DND-41 (cell line): ENCODE data around the gene CEBPZOS.

ENCODE experiments used
- ATAC-seq: fragments of 200-7000 bp; cut with Tn5 transposase; 3 replicates; pipeline ENCODE4 v1.9.1; 2021; ENCODE audit warnings: low read depth; ENCODE audit not compliant: insufficient read depth
- DNase-seq: peaks from one replicate; pipeline ENCODE4 v3.0.0-alpha.2; 2020
- H2AFZ ChIP-seq: 2 replicates; pipeline ENCODE4 v1.6.0; 2012; ENCODE audit warnings: low read depth, low read length
- H3K27ac ChIP-seq: 2 replicates; pipeline ENCODE4 v1.5.1; 2012; ENCODE audit warnings: low read length, inconsistent platforms
- H3K27me3 ChIP-seq: fragments of 200-600 bp; sonication (generic); 2 replicates; pipeline ENCODE4 v1.6.0; 2012; ENCODE audit warnings: low read length, mild to moderate bottlenecking, inconsistent platforms; ENCODE audit not compliant: insufficient read depth, poor library complexity
- H3K36me3 ChIP-seq: 2 replicates; pipeline ENCODE4 v1.5.1; 2012; ENCODE audit warnings: low read length, inconsistent platforms; ENCODE audit not compliant: insufficient read depth
- H3K4me1 ChIP-seq: 2 replicates; pipeline ENCODE4 v1.5.1; 2012; ENCODE audit warnings: mild to moderate bottlenecking, low read length; ENCODE audit not compliant: insufficient read depth
- H3K4me2 ChIP-seq: 2 replicates; pipeline ENCODE4 v1.6.0; 2012; ENCODE audit warnings: mild to moderate bottlenecking, moderate library complexity, low read length, inconsistent platforms; ENCODE audit not compliant: insufficient read depth
- H3K4me3 ChIP-seq, 2 experiments: fragments of 200-600 bp in 1 of 2; shearing (Covaris generic) in 1 of 2; 2 replicates each; pipeline ENCODE4 v1.5.1; 2012 to 2016; ENCODE audit warnings: inconsistent platforms in 2 of 2, low read length in 2 of 2, mild to moderate bottlenecking in 2 of 2, low read depth in 1 of 2, moderate library complexity in 1 of 2
- H3K79me2 ChIP-seq: 2 replicates; pipeline ENCODE4 v1.6.0; 2012; ENCODE audit warnings: low read length, inconsistent platforms; ENCODE audit not compliant: insufficient read depth
- H3K9ac ChIP-seq: 2 replicates; pipeline ENCODE4 v1.6.0; 2012; ENCODE audit warnings: low read depth, mild to moderate bottlenecking, inconsistent platforms, low read length, moderate library complexity
- H3K9me3 ChIP-seq: 2 replicates; pipeline ENCODE4 v1.5.1; 2012; ENCODE audit warnings: low read length, moderate library complexity, mild to moderate bottlenecking, inconsistent platforms; ENCODE audit not compliant: insufficient read depth, severe bottlenecking
- H4K20me1 ChIP-seq: 2 replicates; pipeline ENCODE4 v1.6.0; 2012; ENCODE audit warnings: low read length; ENCODE audit not compliant: insufficient read depth
- EZH2 ChIP-seq: IDR thresholded peaks from 3 replicates; pipeline ENCODE4 v1.6.1; 2012; ENCODE audit warnings: borderline replicate concordance, low read depth, mild to moderate bottlenecking, moderate library complexity, low read length, inconsistent platforms; ENCODE audit not compliant: severe bottlenecking
- TF ChIP-seq, protein P1 (sequence below): IDR thresholded peaks from 2 replicates; pipeline ENCODE4 v1.5.1; 2012; ENCODE audit warnings: borderline replicate concordance, low read length, moderate library complexity, mild to moderate bottlenecking; ENCODE audit not compliant: poor library complexity, severe bottlenecking; ENCODE audit errors: extremely low read depth

Gene CEBPZOS

DNA sequence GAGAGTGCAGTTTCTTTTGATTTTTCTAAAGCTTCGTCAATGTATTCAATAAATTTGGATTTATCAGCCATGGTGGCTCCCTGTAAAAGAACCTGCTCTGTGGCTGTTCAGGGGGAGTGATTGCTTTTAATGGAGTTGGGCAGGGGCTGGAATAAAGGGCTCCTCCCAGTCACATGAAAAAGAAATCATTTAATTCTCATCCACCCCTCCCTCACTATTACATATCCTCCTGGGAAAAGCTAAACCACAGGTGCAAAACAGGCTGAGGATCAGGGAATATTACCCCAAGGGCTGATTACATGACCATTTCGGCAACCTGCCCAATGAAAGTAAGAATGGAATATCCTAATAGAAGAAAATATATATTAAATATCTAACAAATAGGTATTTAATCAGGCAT, 7.7 kb upstream of the CEBPZOS start, which contains the start of gene SULT6B1:
Gene SULT6B1, minus strand, starts transcription at position 101 of the 400 bp plus-strand sequence. Its CDS starts 30 bp downstream, at position 71.
- H2AFZ ChIP-seq = no peak within 1 kb of the TSS
- H3K9ac ChIP-seq = no peak within 1 kb of the TSS
- TF ChIP-seq, protein P1, sequence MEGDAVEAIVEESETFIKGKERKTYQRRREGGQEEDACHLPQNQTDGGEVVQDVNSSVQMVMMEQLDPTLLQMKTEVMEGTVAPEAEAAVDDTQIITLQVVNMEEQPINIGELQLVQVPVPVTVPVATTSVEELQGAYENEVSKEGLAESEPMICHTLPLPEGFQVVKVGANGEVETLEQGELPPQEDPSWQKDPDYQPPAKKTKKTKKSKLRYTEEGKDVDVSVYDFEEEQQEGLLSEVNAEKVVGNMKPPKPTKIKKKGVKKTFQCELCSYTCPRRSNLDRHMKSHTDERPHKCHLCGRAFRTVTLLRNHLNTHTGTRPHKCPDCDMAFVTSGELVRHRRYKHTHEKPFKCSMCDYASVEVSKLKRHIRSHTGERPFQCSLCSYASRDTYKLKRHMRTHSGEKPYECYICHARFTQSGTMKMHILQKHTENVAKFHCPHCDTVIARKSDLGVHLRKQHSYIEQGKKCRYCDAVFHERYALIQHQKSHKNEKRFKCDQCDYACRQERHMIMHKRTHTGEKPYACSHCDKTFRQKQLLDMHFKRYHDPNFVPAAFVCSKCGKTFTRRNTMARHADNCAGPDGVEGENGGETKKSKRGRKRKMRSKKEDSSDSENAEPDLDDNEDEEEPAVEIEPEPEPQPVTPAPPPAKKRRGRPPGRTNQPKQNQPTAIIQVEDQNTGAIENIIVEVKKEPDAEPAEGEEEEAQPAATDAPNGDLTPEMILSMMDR = no peak
- no peak for TF ChIP-seq EZH2
- H3K4me3 ChIP-seq = no peak within 1 kb of the TSS
- no peaks in the 10 kb centered on the region for H4K20me1 ChIP-seq
- H3K27ac ChIP-seq = no peak within 1 kb of the TSS
- H3K36me3 ChIP-seq = no peaks in the 10 kb centered on the region
- H3K4me2 ChIP-seq = no peak within 1 kb of the TSS
- peaks cover 12% of the 10 kb centered on the region for H3K27me3 ChIP-seq
- DNase-seq = no peak
- no peaks in the 10 kb centered on the region for H3K4me1 ChIP-seq
- ATAC-seq = no peak
- H3K9me3 ChIP-seq = no peaks in the 10 kb centered on the region
- no peaks in the 10 kb centered on the region for H3K79me2 ChIP-seq

DNA sequence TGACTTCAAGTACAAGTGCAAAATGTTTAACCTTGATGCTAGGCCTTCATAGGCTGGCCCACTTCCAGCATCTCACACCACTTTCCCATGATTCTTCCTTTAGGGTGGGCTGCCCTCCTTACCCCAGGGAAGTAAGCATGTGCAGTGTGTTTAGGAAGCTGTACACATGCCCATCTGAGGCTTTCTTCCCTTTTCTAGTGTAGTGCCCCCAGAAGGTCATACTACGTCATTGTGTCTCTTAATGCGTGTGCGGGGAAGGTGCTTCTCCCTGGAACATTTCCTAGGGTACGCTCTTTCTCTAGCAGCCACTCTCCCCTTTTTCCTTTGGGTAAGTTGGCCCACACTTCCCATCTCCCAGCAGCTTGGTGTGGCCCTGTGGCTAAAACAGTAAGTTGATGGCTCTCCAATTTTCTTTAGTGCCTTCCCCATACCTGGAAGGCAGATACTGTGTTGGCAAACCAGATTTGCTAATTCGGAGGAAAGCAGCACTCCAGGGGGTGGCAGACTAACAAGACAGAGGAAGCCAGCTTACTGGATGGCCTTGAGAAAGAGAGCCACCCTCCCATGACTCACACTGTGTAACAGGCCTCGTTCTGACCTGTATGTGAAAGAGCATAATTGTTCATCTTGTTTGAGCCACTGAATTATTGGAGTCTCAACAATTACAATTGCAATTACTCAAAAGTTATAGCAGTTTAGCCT, 6.7 kb upstream of the CEBPZOS start:
- Histone ChIP-seq H4K20me1 (no peaks in the 10 kb centered on the region), H3K4me3 (no peak overlapping the region), H3K36me3 (no peaks in the 10 kb centered on the region), H3K4me1 (no peaks in the 10 kb centered on the region), H3K9ac (no peak overlapping the region), H3K4me2 (no peak overlapping the region), H3K79me2 (no peaks in the 10 kb centered on the region), H3K9me3 (no peaks in the 10 kb centered on the region), H3K27ac (no peak overlapping the region), H2AFZ (no peak overlapping the region), H3K27me3 (peaks cover 12% of the 10 kb centered on the region)
- DNase-seq = no peak
- no peak for ATAC-seq
- TF ChIP-seq, protein P1 = peak; percentile 18
- TF ChIP-seq EZH2 = no peak

DNA sequence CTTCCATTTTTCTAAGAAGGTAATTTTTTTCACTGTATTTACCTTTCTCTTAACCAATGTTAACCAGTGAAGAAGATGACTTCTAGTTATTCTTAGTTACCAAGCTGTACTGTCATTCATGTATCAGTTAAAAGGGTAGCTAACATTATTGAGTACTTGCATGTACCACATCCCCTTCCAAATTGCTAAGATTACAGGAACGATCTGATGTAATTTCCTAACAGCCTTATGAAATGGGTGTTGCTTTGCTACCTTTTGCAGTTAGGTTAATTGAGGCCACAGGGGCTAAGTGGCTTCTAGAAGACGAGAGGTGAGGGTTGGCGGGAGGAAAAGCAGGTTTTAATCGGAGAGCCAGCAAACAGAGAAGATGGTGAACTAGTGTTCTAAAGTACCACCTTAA, 6.0 kb upstream of the CEBPZOS start:
- no peaks in the 10 kb centered on the region for H3K4me1 ChIP-seq
- no peak overlapping the region for H3K27ac ChIP-seq
- H4K20me1 ChIP-seq = no peaks in the 10 kb centered on the region
- ATAC-seq = no peak
- DNase-seq = no peak
- no peaks in the 10 kb centered on the region for H3K9me3 ChIP-seq
- H3K36me3 ChIP-seq = no peaks in the 10 kb centered on the region
- H3K27me3 ChIP-seq = peaks cover 12% of the 10 kb centered on the region
- no peak overlapping the region for H3K9ac ChIP-seq
- no peaks in the 10 kb centered on the region for H3K79me2 ChIP-seq
- TF ChIP-seq EZH2 = no peak
- TF ChIP-seq, protein P1 = no peak
- no peak overlapping the region for H3K4me2 ChIP-seq
- no peak overlapping the region for H2AFZ ChIP-seq
- no peak overlapping the region for H3K4me3 ChIP-seq

DNA sequence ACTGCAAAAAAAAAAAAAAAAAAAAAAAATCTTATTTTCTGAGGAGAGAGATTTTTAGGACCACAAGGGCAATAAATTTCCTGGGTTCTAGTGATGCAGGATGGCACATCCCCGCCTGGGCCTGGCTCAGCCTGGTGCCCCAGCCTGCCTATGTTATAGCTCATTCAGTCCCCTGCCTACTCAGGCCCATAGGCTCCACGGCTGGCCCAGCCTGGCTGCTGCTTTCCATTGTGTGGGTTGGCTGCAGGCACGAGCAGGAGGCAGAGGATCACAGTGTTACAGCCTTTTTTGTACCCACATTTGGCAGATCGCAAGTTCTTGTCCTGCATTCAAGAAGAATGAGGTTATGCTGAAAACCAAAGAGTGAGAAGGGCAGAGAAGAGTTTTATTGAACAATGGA, 5.0 kb upstream of the CEBPZOS start:
- TF ChIP-seq, protein P1 = no peak
- TF ChIP-seq EZH2 = no peak
- DNase-seq (no peak), ATAC-seq (no peak)
- Histone ChIP-seq H3K79me2 (peaks cover 2% of the 10 kb centered on the region), H3K4me3 (no peak overlapping the region), H3K36me3 (no peaks in the 10 kb centered on the region), H3K4me2 (no peak overlapping the region), H2AFZ (no peak overlapping the region), H3K27ac (no peak overlapping the region), H3K9me3 (no peaks in the 10 kb centered on the region), H4K20me1 (no peaks in the 10 kb centered on the region), H3K9ac (no peak overlapping the region), H3K27me3 (peaks cover 7% of the 10 kb centered on the region), H3K4me1 (peaks cover 6% of the 10 kb centered on the region)
